Mesendoderm (in vitro differentiated cells): ENCODE data around the gene PDE6A.
A peak's percentile ranks its signal among the peaks of the same experiment; 100 is the strongest.

ENCODE experiments used
- DNase-seq: peaks from one replicate; pipeline ENCODE4 v3.0.0; 2013
- H2AK5ac ChIP-seq: 2 replicates; pipeline ENCODE4 v1.6.1; 2013; ENCODE audit warnings: low read length, inconsistent platforms
- H2BK120ac ChIP-seq: 2 replicates; pipeline ENCODE4 v1.6.1; 2013; ENCODE audit warnings: low read depth, mild to moderate bottlenecking, low read length, moderate library complexity, mixed read lengths
- H2BK15ac ChIP-seq: replicated peaks from 2 replicates; pipeline ENCODE4 v1.6.1; 2013; ENCODE audit warnings: low read depth, mild to moderate bottlenecking, moderate library complexity
- H2BK5ac ChIP-seq: 2 replicates; pipeline ENCODE4 v1.6.1; 2013; ENCODE audit warnings: low read length, inconsistent platforms
- H3K18ac ChIP-seq: 2 replicates; pipeline ENCODE4 v1.6.1; 2013; ENCODE audit warnings: mild to moderate bottlenecking, low read length, mixed read lengths
- H3K23ac ChIP-seq: one replicate; pipeline ENCODE4 v1.6.1; 2013; ENCODE audit warnings: low read length
- H3K27ac ChIP-seq: 2 replicates; pipeline ENCODE4 v1.5.1; 2013; ENCODE audit warnings: low read depth, mild to moderate bottlenecking, inconsistent platforms, low read length, moderate library complexity
- H3K27me3 ChIP-seq: 2 replicates; pipeline ENCODE4 v1.6.1; 2013; ENCODE audit warnings: low read length, control low read depth, mild to moderate bottlenecking, inconsistent platforms; ENCODE audit not compliant: insufficient read depth, poor library complexity
- H3K36me3 ChIP-seq: 2 replicates; pipeline ENCODE4 v1.6.1; 2013; ENCODE audit warnings: low read length, inconsistent platforms; ENCODE audit not compliant: control insufficient read depth, insufficient read depth
- H3K4ac ChIP-seq: one replicate; pipeline ENCODE4 v1.6.1; 2013; ENCODE audit warnings: low read depth, mild to moderate bottlenecking, low read length, moderate library complexity
- H3K4me1 ChIP-seq: 2 replicates; pipeline ENCODE4 v1.6.1; 2013; ENCODE audit warnings: low read depth, low read length, inconsistent platforms; ENCODE audit not compliant: control insufficient read depth
- H3K4me2 ChIP-seq: 2 replicates; pipeline ENCODE4 v1.6.1; 2013; ENCODE audit warnings: low read length
- H3K4me3 ChIP-seq: 2 replicates; pipeline ENCODE4 v1.5.1; 2013; ENCODE audit warnings: mild to moderate bottlenecking, low read length
- H3K56ac ChIP-seq: one replicate; pipeline ENCODE4 v1.6.1; 2013; ENCODE audit warnings: low read length
- H3K79me1 ChIP-seq: 2 replicates; pipeline ENCODE4 v1.6.1; 2013; ENCODE audit warnings: low read length, inconsistent platforms
- H3K79me2 ChIP-seq: 2 replicates; pipeline ENCODE4 v1.6.1; 2013; ENCODE audit warnings: mild to moderate bottlenecking, low read length; ENCODE audit not compliant: control insufficient read depth, insufficient read depth
- H3K9ac ChIP-seq: 2 replicates; pipeline ENCODE4 v1.6.1; 2013; ENCODE audit warnings: low read length, inconsistent platforms
- H4K5ac ChIP-seq: one replicate; pipeline ENCODE4 v1.6.1; 2013; ENCODE audit warnings: low read length
- H4K8ac ChIP-seq: one replicate; pipeline ENCODE4 v1.6.1; 2013; ENCODE audit warnings: low read depth, mild to moderate bottlenecking, control low read depth, low read length, moderate library complexity
- WGBS: extraction: QIAGEN DNeasy Blood & Tissue Kit; methylation state at CpG from one replicate; pipeline ENCODE4 v1.1.7; 2013; ENCODE audit warnings: low lambda C conversion rate, missing lambda C conversion rate; ENCODE audit not compliant: insufficient coverage; ENCODE audit errors: extremely low coverage; 5-methylcytosine and 5-hydroxymethylcytosine counted together

Gene PDE6A

GRCh38 chr5:149834246-149834855, 110.2 kb downstream of the PDE6A start:
- H2BK120ac ChIP-seq, result no peak overlapping the region
- no CpG with 5 or more reads among the region's 5 CpGs for WGBS

GRCh38 chr5:149833116-149833827, 111.3 kb downstream of the PDE6A start:
- H4K5ac ChIP-seq, result no peak overlapping the region
- no peak overlapping the region for H3K4ac ChIP-seq
- H2BK15ac ChIP-seq, result no peak overlapping the region
- H2BK120ac ChIP-seq, result no peak overlapping the region
- no peak overlapping the region for H2BK5ac ChIP-seq
- no peak overlapping the region for H4K8ac ChIP-seq
- no peak overlapping the region for H3K23ac ChIP-seq
- H3K4me1 ChIP-seq, result no peaks in the 10 kb centered on the region
- H3K79me2 ChIP-seq, result no peaks in the 10 kb centered on the region
- no peak overlapping the region for H3K4me3 ChIP-seq
- H3K79me1 ChIP-seq, result no peaks in the 10 kb centered on the region
- H3K27ac ChIP-seq, result no peak overlapping the region
- no peak overlapping the region for H3K4me2 ChIP-seq
- H3K56ac ChIP-seq, result no peak overlapping the region
- H3K27me3 ChIP-seq, result no peaks in the 10 kb centered on the region
- H3K36me3 ChIP-seq, result no peaks in the 10 kb centered on the region
- no peak overlapping the region for H3K9ac ChIP-seq
- H3K18ac ChIP-seq, result no peak overlapping the region
- WGBS, result no CpG with 5 or more reads among the region's 30 CpGs
- DNase-seq, result no peak
- no peak overlapping the region for H2AK5ac ChIP-seq

More at GRCh38 chr5:149834246-149834855, 110.2 kb downstream of the PDE6A start:
- H2BK15ac ChIP-seq, result no peak overlapping the region
- H2BK5ac ChIP-seq, result no peak overlapping the region
- no peak overlapping the region for H3K23ac ChIP-seq
- no peak overlapping the region for H3K9ac ChIP-seq
- H2AK5ac ChIP-seq, result no peak overlapping the region
- H3K4me3 ChIP-seq, result no peak overlapping the region
- H3K4me1 ChIP-seq, result no peaks in the 10 kb centered on the region
- no peaks in the 10 kb centered on the region for H3K36me3 ChIP-seq
- H3K4ac ChIP-seq, result no peak overlapping the region
- no peak overlapping the region for H3K4me2 ChIP-seq
- DNase-seq, result peak; percentile 86
- no peak overlapping the region for H3K18ac ChIP-seq
- H3K79me2 ChIP-seq, result no peaks in the 10 kb centered on the region
- H3K27me3 ChIP-seq, result no peaks in the 10 kb centered on the region
- H4K5ac ChIP-seq, result no peak overlapping the region
- no peak overlapping the region for H3K27ac ChIP-seq
- H3K56ac ChIP-seq, result no peak overlapping the region
- no peak overlapping the region for H4K8ac ChIP-seq
- no peaks in the 10 kb centered on the region for H3K79me1 ChIP-seq

GRCh38 chr5:149832636-149833035, 112.0 kb downstream of the PDE6A start:
- WGBS, result no CpG with 5 or more reads among the region's 12 CpGs
- Histone ChIP-seq H3K23ac (no peak overlapping the region), H3K4me2 (no peak overlapping the region), H3K4me3 (no peak overlapping the region), H3K9ac (no peak overlapping the region), H3K36me3 (no peaks in the 10 kb centered on the region), H4K5ac (no peak overlapping the region), H3K4ac (no peak overlapping the region), H3K79me2 (no peaks in the 10 kb centered on the region), H4K8ac (no peak overlapping the region), H2BK5ac (no peak overlapping the region), H2BK120ac (no peak overlapping the region), H3K27me3 (no peaks in the 10 kb centered on the region), H3K4me1 (no peaks in the 10 kb centered on the region), H3K56ac (no peak overlapping the region), H2AK5ac (no peak overlapping the region), H2BK15ac (no peak overlapping the region), H3K18ac (no peak overlapping the region), H3K79me1 (no peaks in the 10 kb centered on the region), H3K27ac (no peak overlapping the region)
- DNase-seq, result no peak

- H2BK5ac ChIP-seq, result no peak overlapping the region
- H3K79me1 ChIP-seq, result no peaks in the 10 kb centered on the region
- no peak overlapping the region for H3K4ac ChIP-seq
- WGBS, result no CpG with 5 or more reads among the region's 5 CpGs
- H3K9ac ChIP-seq, result no peak overlapping the region
- H2BK15ac ChIP-seq, result no peak overlapping the region
- no peak for DNase-seq
- no peak overlapping the region for H2AK5ac ChIP-seq
- no peak overlapping the region for H3K23ac ChIP-seq
- no peaks in the 10 kb centered on the region for H3K27me3 ChIP-seq
- no peak overlapping the region for H2BK120ac ChIP-seq
- no peaks in the 10 kb centered on the region for H3K79me2 ChIP-seq
- H3K4me3 ChIP-seq, result no peak overlapping the region
- no peak overlapping the region for H3K27ac ChIP-seq
- no peaks in the 10 kb centered on the region for H3K36me3 ChIP-seq
- H3K4me2 ChIP-seq, result no peak overlapping the region
- H4K8ac ChIP-seq, result no peak overlapping the region
- no peak overlapping the region for H3K18ac ChIP-seq
- no peak overlapping the region for H3K56ac ChIP-seq
- H3K4me1 ChIP-seq, result no peaks in the 10 kb centered on the region
- H4K5ac ChIP-seq, result no peak overlapping the region
These were observed 113.1 kb downstream of the PDE6A start for GRCh38 chr5:149831492-149831891.

GRCh38 chr5:149830579-149830978, 114.0 kb downstream of the PDE6A start:
- Histone ChIP-seq H2BK120ac (no peak overlapping the region), H4K5ac (no peak overlapping the region), H3K4me3 (no peak overlapping the region), H3K23ac (no peak overlapping the region), H3K9ac (no peak overlapping the region), H3K36me3 (no peaks in the 10 kb centered on the region), H3K18ac (no peak overlapping the region), H3K4me2 (no peak overlapping the region), H3K27me3 (no peaks in the 10 kb centered on the region), H2BK5ac (no peak overlapping the region), H2BK15ac (no peak overlapping the region), H4K8ac (no peak overlapping the region), H3K4ac (no peak overlapping the region), H2AK5ac (no peak overlapping the region), H3K79me2 (no peaks in the 10 kb centered on the region), H3K56ac (no peak overlapping the region), H3K4me1 (no peaks in the 10 kb centered on the region), H3K79me1 (no peaks in the 10 kb centered on the region), H3K27ac (no peak overlapping the region)
- no CpG with 5 or more reads among the region's 5 CpGs for WGBS
- DNase-seq, result no peak
